GM19043 (cell line): Measurements from ENCODE around the gene CCDC85C.

Source experiments
- ATAC-seq: cut with Tn5 transposase; IDR thresholded peaks from one replicate; pipeline ENCODE4 v1.9.1; 2021; ENCODE audit warnings: low read depth; ENCODE audit not compliant: unreplicated experiment

Gene CCDC85C

GRCh38 chr14:99592933-99593753, 10.9 kb downstream of the CCDC85C start:
- no peak for ATAC-seq

DNA sequence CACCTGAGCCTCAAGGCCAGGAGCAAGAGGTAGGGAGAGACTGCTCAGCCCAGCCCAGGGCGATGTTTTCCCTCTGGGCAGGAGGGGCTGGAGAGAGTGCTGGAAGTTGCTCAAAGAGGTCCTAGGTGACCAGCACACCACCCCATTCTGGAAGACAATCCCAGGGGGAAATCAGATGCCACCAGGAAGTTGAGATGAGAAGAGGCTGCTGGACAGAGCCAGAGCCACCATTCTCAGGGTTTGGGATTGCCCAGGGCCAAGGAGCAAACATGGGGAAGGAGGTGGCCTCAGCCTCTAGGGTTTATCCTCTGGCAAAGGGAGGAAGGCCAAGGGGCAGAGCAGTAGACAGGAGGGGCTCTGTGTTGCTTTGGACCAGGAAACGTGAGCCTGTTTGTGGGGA, 11.6 kb downstream of the CCDC85C start:
- no peak for ATAC-seq

- ATAC-seq: no peak
Observed at GRCh38 chr14:99590746-99591555, 13.1 kb downstream of the CCDC85C start.

DNA sequence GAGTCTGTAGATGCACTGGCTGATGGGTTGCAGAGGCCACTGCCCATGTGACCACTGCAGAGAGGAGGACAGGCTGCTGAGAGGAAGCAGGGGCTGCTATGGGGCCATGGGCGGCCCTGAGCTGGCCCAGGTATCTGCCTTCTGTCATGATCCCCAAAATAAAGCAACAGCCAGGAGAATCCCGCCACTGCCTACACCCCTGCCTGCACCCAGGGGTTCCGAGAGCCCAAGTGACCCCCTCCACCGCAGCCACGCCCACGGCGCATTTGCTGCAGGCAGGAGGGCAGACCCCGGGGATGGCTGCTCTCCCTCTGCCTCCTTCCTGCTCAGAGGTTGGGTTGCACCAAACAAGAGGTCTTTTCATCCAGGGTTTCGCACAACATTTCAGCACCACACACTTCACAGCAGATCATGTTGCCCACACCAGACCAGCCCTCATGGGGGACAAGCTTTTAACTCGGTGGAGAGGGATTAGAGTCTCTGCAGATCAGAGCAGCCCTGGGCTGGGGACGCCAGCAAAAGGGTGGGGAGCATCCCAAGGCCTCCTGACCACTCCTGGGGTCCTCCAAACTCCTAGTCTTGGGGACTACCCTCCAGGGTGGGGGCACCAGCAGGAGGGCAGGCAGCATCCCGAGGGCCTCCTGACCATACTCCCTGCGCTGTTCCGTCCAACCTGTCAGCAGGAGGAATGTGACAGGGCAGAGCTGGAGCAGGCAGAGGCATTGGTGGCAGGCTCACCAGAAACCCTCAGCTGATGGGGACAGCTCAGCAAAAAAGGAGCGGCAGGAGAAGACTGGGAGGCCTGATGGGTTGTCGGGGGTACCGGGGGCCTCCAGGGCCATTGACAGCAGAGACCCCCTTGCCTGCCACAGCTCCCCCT, 14.1 kb downstream of the CCDC85C start:
- no peak for ATAC-seq

GRCh38 chr14:99589031-99589441, 15.0 kb downstream of the CCDC85C start:
- no peak for ATAC-seq

DNA sequence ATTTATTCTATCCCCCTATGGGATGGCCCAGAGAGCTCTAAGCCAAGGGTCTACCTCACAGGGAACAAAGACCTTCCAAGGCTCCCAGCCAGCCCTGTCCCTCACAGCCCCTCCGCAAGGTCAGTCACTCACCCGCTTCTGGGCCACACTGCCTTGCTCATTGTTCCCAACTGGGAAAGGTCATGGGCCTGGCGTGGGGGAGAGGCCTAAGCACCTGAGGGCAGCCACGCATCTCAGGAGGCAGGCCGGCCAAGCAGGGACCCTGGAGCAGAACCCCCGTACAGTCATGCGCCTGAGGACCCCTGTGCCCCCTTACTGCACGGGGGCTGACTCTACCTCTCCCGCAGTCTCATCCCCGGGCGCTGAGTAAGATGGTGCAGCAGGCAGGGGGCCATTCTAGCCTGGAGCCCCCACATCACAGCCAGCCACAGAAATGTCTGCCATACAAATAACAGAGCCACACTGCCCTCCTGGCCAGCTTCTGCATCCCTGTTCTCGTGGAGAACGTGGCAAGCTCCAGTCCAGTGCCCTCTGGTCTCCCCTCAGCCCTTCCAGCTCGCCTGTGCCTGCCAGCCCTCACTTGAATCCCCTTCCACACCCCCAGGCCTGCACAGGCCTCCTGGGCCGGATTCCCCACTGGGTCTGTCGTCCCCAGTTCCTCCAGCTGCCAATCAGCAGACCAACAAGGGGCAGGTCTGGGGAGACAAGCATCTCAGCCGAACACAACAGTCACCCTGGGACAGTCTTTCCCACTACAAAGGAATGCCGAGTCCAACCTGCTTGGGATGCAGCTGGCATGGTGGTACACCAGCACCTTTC, 16.3 kb downstream of the CCDC85C start:
- no peak for ATAC-seq

GRCh38 chr14:99586761-99587459, 17.1 kb downstream of the CCDC85C start:
- no peak for ATAC-seq

DNA sequence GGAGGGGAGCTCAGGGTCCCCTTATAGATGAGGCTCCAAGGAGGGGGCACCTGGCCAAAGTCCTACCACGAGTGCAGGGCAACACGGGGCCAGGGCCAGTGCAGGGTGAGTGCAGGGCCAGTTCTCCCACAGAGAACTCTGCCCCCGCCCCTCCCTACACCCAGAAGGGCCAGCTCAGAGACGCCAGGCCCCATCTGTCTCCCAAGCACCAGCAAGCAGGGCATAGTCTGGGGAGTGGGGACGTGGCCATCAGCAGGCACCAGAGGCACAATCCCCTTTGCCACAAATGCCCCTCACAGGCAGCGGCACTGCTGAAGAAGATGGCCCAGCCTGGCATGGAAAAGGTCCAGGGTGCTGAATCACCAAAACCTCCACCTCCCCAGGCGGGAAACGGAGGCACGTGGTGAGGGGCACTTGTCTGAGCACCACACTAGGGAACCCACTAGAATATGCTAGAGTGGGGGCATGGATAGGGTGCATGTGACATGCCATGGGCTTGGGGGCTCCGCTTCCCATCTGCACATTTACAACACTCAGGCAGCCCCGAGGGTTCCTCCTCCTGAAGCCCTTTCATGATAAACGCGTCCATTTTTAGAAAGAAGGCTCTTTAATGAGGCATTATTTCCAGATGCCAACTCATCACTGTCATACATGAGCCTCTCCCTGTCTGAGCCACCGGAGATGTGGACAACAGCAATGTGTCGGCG, 17.8 kb downstream of the CCDC85C start:
- ATAC-seq: no peak

GRCh38 chr14:99584823-99585222, 19.2 kb downstream of the CCDC85C start:
- no peak for ATAC-seq

DNA sequence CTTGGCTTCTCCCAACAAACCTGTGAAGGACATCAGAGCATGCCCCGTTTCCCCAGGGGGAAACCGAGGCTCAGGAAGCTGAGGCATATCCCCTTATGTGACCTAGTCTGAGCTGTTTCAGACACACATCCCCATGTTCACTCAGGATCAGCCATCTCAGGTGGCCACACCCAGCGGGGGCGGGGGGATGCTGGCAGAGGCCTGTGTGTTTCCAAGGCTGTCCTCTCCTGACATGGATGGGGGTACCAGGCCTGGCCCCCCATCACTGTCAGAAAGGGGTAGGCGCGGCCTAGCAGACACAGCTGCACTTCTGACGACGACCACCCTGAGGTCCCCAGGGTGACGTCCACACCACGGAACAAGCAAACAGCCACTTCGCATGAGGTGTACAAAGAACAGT, 22.1 kb downstream of the CCDC85C start:
- no peak for ATAC-seq

GRCh38 chr14:99581374-99581773, 22.6 kb downstream of the CCDC85C start:
- no peak for ATAC-seq

- ATAC-seq: no peak
Observed at GRCh38 chr14:99579903-99580571, 24.0 kb downstream of the CCDC85C start.

GRCh38 chr14:99579120-99579836, 24.7 kb downstream of the CCDC85C start:
- no peak for ATAC-seq

DNA sequence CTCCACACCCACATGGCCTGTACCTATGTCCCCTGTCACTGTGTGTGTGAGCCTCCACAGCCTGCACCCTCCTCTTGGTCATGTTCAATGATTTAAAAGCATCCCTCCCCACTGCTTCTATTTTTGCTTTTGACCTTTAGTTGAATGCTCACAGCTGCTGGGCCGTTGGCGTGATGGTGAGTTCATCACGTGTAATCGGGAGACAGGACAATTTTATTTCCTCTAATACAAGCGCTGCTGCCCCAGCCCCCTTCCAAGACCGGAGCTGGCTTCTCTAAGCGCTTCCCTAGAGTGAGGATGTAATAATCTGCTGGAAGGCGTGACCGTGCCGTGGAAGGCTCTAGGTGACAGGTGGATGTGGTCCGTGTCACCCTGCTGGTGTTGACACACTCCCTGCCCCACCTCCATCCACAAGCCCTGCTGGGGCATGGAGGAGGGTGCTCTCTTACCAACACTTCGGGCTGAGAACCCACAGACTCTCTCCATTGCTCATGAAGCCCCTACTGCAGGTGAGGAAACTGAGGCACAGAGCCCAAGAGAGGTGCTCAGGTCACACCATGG, 25.4 kb downstream of the CCDC85C start:
- no peak for ATAC-seq

DNA sequence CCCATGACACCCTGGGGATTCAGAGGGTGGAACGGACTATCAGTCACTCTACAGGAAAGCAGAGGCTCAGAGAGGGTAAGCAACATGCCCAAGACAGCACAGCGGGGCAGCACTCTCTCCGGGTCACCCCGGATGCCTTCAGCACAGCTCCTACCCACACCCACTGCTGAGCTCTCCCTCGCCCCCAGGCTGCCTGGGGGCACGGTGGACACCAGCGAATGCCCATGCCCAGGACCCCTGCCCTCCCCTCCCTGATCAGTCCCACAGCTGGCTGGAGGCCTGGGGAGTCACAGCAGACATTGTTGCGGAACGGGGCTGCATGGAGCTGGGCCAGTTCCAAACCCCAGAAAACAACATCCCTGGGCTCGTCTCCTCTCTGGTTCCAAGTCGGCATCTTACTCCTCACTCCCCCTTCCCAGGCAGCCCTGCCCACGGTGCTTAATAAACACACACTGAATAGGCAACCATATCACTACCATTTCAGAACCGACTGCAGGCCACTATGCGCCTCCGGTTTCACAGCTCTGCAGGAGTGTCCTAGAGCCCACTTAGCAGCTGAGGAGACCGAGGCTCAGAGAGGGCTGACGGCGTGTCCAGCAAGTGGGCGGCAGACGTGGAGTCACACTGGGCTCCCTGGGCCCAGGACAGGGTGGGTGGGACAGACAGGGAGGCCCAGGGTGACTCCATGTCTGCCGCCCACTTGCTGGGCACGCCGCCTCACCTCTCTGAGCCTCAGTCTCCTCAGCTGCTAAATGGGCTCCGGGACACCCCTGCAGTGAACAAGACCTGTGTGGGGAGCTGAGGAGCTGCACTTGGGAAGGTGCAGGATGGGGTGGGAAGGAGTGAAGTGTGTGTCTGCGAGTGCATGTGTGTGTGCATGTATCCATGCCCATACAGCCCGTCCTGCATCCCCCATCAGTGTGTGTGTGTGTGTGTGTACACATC, 27.0 kb downstream of the CCDC85C start:
- no peak for ATAC-seq

GRCh38 chr14:99576304-99576703, 27.7 kb downstream of the CCDC85C start:
- no peak for ATAC-seq
